GM12878 (cell line): Measurements from ENCODE around the gene ARHGAP15.

Experiments
- EED ChIP-seq: sonication (generic); IDR thresholded peaks from 2 replicates; pipeline ENCODE4 v1.6.1; 2016; ENCODE audit warnings: antibody characterized with exemption, low read depth
- JUND ChIP-seq: IDR thresholded peaks from 2 replicates; pipeline ENCODE4 v1.6.1; 2012; ENCODE audit warnings: low read depth, mild to moderate bottlenecking, low read length, improper control_type of control experiment, moderate library complexity
- RAD21 ChIP-seq: IDR thresholded peaks from 2 replicates; pipeline ENCODE4 v1.6.1; 2011; ENCODE audit warnings: mild to moderate bottlenecking, low read depth, low read length, moderate library complexity; ENCODE audit not compliant: insufficient read depth
- TAF1 ChIP-seq: IDR thresholded peaks from 2 replicates; pipeline ENCODE4 v1.6.1; 2011; ENCODE audit warnings: mild to moderate bottlenecking, low read depth, low read length, borderline replicate concordance
- TCF12 ChIP-seq: IDR thresholded peaks from 2 replicates; pipeline ENCODE4 v1.6.1; 2011; ENCODE audit warnings: low read depth, mild to moderate bottlenecking, low read length
- YBX1 ChIP-seq: fragments of 450-650 bp; IDR thresholded peaks from 2 replicates; pipeline ENCODE4 v1.6.1; 2016; ENCODE audit warnings: antibody characterized with exemption
- YY1 ChIP-seq: IDR thresholded peaks from 2 replicates; pipeline ENCODE4 v1.6.1; 2011; ENCODE audit warnings: low read depth, mild to moderate bottlenecking, low read length
- ZBTB33 ChIP-seq: fragments of 450-650 bp; IDR thresholded peaks from 2 replicates; pipeline ENCODE4 v1.6.1; 2017; ENCODE audit warnings: mild to moderate bottlenecking
- TF ChIP-seq, protein P1 (sequence below), 3 experiments: IDR thresholded peaks in 2 of 3; conservative IDR thresholded peaks in 1 of 3; 2 replicates each; pipeline ENCODE4 v1.5.1; 2011; ENCODE audit warnings: low read depth in 3 of 3, low read length in 3 of 3, mild to moderate bottlenecking in 3 of 3, control low read depth in 2 of 3, moderate library complexity in 2 of 3, inconsistent platforms in 1 of 3, mixed read lengths in 1 of 3; ENCODE audit not compliant: control insufficient read depth in 2 of 3, insufficient read depth in 1 of 3; ENCODE audit errors: extremely low read depth in 1 of 3
- TF ChIP-seq, protein P2 (sequence below): fragments of 450-650 bp; IDR thresholded peaks from 2 replicates; pipeline ENCODE4 v1.6.1; 2018; ENCODE audit warnings: borderline replicate concordance, mild to moderate bottlenecking; ENCODE audit not compliant: partially characterized antibody

GRCh38 chr2:143401861-143402260, 272.6 kb downstream of the ARHGAP15 start:
- TF ChIP-seq TAF1: no peak
- no peak for TF ChIP-seq RAD21
- TF ChIP-seq, protein P1, sequence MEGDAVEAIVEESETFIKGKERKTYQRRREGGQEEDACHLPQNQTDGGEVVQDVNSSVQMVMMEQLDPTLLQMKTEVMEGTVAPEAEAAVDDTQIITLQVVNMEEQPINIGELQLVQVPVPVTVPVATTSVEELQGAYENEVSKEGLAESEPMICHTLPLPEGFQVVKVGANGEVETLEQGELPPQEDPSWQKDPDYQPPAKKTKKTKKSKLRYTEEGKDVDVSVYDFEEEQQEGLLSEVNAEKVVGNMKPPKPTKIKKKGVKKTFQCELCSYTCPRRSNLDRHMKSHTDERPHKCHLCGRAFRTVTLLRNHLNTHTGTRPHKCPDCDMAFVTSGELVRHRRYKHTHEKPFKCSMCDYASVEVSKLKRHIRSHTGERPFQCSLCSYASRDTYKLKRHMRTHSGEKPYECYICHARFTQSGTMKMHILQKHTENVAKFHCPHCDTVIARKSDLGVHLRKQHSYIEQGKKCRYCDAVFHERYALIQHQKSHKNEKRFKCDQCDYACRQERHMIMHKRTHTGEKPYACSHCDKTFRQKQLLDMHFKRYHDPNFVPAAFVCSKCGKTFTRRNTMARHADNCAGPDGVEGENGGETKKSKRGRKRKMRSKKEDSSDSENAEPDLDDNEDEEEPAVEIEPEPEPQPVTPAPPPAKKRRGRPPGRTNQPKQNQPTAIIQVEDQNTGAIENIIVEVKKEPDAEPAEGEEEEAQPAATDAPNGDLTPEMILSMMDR (IDR thresholded peaks at IDR 0.05 in 2 of 3, conservative IDR thresholded peaks at IDR 0.05 in 1 of 3; ENCODE audit: control insufficient read depth in 2 of 3, extremely low read depth in 1 of 3, insufficient read depth in 1 of 3, low read depth in 3 of 3, low read length in 3 of 3): no peak
- no peak for TF ChIP-seq YBX1
- TF ChIP-seq YY1: no peak
- TF ChIP-seq, protein P2, sequence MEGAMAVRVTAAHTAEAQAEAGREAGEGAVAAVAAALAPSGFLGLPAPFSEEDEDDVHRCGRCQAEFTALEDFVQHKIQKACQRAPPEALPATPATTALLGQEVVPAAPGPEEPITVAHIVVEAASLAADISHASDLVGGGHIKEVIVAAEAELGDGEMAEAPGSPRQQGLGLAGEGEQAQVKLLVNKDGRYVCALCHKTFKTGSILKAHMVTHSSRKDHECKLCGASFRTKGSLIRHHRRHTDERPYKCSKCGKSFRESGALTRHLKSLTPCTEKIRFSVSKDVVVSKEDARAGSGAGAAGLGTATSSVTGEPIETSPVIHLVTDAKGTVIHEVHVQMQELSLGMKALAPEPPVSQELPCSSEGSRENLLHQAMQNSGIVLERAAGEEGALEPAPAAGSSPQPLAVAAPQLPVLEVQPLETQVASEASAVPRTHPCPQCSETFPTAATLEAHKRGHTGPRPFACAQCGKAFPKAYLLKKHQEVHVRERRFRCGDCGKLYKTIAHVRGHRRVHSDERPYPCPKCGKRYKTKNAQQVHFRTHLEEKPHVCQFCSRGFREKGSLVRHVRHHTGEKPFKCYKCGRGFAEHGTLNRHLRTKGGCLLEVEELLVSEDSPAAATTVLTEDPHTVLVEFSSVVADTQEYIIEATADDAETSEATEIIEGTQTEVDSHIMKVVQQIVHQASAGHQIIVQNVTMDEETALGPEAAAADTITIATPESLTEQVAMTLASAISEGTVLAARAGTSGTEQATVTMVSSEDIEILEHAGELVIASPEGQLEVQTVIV: no peak
- no peak for TF ChIP-seq ZBTB33
- TF ChIP-seq JUND: no peak
- TF ChIP-seq EED: no peak
- TF ChIP-seq TCF12: no peak
